HG03066 (cell line): ENCODE data around the gene TUBB4B.

ENCODE experiments used
- ATAC-seq: cut with Tn5 transposase; IDR thresholded peaks from one replicate; pipeline ENCODE4 v1.9.1; 2021; ENCODE audit warnings: low read depth; ENCODE audit not compliant: unreplicated experiment

The TUBB4B gene

GRCh38 chr9:137280474-137281344 is 39.6 kb downstream of the TUBB4B start:
- ATAC-seq: no peak

DNA sequence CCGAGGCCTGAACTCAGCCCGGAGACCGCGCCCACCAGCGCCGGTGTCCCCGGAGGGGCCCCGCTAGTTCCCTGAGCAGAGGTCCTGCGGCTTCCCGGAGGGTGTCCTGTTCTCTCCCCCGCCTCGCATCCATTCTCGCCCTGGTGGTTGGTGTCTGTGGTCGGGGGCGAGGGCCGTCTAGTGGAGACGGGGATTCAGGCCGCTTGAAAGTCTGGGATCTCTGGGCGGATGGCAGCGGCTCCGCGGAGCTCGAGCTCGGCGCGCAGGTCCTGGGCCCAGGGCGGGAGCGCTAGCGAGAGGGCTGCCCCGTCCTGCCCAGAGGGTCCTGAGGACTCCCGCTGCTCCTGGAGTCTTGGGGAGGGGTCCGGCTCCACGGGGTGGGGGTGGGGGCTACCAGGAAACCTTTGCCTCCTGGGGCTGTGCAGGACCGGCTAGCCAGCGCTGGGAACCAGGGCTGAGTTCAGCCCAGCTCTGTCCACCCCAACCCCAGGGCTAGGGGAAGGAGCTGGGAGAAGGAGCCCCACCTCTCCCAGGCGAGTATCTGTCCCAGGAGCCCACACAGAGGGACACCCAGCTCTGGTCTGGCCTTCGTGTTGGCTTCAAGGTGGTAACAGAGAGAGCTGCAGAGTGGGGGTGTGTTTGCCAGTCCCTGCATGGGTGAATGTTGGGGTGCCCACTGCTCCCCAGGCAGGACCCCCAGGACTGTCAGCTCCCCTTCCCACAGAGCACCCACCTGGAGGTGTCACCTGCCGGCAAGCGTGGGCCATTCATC is 40.4 kb downstream of the TUBB4B start:
- ATAC-seq: no peak

- ATAC-seq: no peak
These were observed 45.9 kb downstream of the TUBB4B start for GRCh38 chr9:137286975-137287383.

DNA sequence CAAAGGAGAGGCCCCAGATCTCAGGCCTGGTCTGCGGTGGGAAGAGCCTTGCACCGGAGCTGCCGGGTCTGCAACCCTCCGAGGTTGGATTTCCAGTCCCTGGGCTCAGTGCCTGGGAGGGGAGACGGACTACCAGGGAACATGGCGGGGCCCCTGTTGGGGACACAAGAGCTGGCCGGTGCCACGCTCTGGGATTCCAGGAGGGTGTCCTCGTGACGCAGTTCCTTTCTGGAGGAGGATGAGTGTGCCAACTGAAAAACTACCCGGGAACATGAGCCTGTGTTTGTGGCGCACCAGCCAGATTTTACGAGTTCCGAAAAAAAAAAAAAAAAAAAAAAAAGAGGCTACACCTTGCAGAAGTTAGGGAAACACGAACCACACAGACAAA is 52.0 kb downstream of the TUBB4B start:
- no peak for ATAC-seq
